HepG2 (cell line): ENCODE measurements around the gene METTL16. TPM values are rescaled to one million over a fixed set of nuclear protein-coding genes. Genes with fewer than 3 reads are reported as not detected.

Experiments used
- AFF4 ChIP-seq: sonication (generic); formaldehyde crosslinking; IDR thresholded peaks from 2 replicates; pipeline ENCODE4 v1.4.0; 2020; ENCODE audit warnings: missing genetic modification reagents
- CENPX ChIP-seq: sonication (generic); formaldehyde crosslinking; IDR thresholded peaks from 2 replicates; pipeline ENCODE4 v1.9.0; 2021; ENCODE audit warnings: mild to moderate bottlenecking, missing genetic modification reagents, moderate library complexity
- FOXO1 ChIP-seq: sonication (generic); formaldehyde crosslinking; IDR thresholded peaks from 2 replicates; pipeline ENCODE4 v1.4.0; 2020; ENCODE audit warnings: missing genetic modification reagents
- HNRNPK ChIP-seq: fragments of 200-400 bp; formaldehyde crosslinking; IDR thresholded peaks from 2 replicates; pipeline ENCODE4 v1.6.1; 2018; ENCODE audit warnings: low read length, low read depth, moderate library complexity, mild to moderate bottlenecking; ENCODE audit not compliant: poor library complexity, severe bottlenecking
- JUND ChIP-seq: sonication (generic); formaldehyde crosslinking; IDR thresholded peaks from 2 replicates; pipeline ENCODE4 v1.8.0; 2022; ENCODE audit warnings: mild to moderate bottlenecking, missing genetic modification reagents
- KLF9 ChIP-seq: IDR thresholded peaks from 2 replicates; pipeline ENCODE4 v1.6.1; 2016; ENCODE audit warnings: low read depth
- LBX2 ChIP-seq: sonication (generic); formaldehyde crosslinking; IDR thresholded peaks from 2 replicates; pipeline ENCODE4 v1.5.0; 2020; ENCODE audit warnings: missing genetic modification reagents, mild to moderate bottlenecking, borderline replicate concordance
- MXD1 ChIP-seq: sonication (generic); formaldehyde crosslinking; IDR thresholded peaks from 2 replicates; pipeline ENCODE4 v1.4.0; 2020; ENCODE audit warnings: mild to moderate bottlenecking, missing genetic modification reagents
- MXD4 ChIP-seq: IDR thresholded peaks from 2 replicates; pipeline ENCODE4 v1.6.1; 2016; ENCODE audit warnings: mild to moderate bottlenecking, missing biosample characterization, missing genetic modification reagents
- NFYC ChIP-seq: IDR thresholded peaks from 2 replicates; pipeline ENCODE4 v1.6.1; 2016; ENCODE audit warnings: missing genetic modification reagents, missing compliant biosample characterization
- NR1H2 ChIP-seq: sonication (generic); formaldehyde crosslinking; IDR thresholded peaks from 2 replicates; pipeline ENCODE4 v1.8.1; 2022; ENCODE audit warnings: low read depth, missing genetic modification reagents, borderline replicate concordance
- SMARCC2 ChIP-seq: fragments of 450-650 bp; IDR thresholded peaks from 2 replicates; pipeline ENCODE4 v1.6.1; 2017; ENCODE audit warnings: antibody characterized with exemption, mild to moderate bottlenecking
- SP140L ChIP-seq: sonication (generic); formaldehyde crosslinking; IDR thresholded peaks from 2 replicates; pipeline ENCODE4 v1.4.0; 2020; ENCODE audit warnings: missing genetic modification reagents, borderline replicate concordance
- TRAFD1 ChIP-seq: sonication (generic); formaldehyde crosslinking; IDR thresholded peaks from 2 replicates; pipeline ENCODE4 v1.5.1; 2020; ENCODE audit warnings: missing genetic modification reagents, mild to moderate bottlenecking, borderline replicate concordance
- ZBTB10 ChIP-seq: sonication (generic); formaldehyde crosslinking; IDR thresholded peaks from 2 replicates; pipeline ENCODE4 v1.4.0; 2020; ENCODE audit warnings: missing genetic modification reagents, borderline replicate concordance
- ZNF121 ChIP-seq: sonication (generic); formaldehyde crosslinking; IDR thresholded peaks from 2 replicates; pipeline ENCODE4 v1.5.0; 2020; ENCODE audit warnings: mild to moderate bottlenecking, missing genetic modification reagents
- ZNF143 ChIP-seq: sonication (generic); formaldehyde crosslinking; IDR thresholded peaks from 2 replicates; pipeline ENCODE4 v1.4.0; 2020; ENCODE audit warnings: missing genetic modification reagents
- ZNF556 ChIP-seq: sonication (generic); formaldehyde crosslinking; IDR thresholded peaks from 2 replicates; pipeline ENCODE4 v1.4.0; 2020; ENCODE audit warnings: mild to moderate bottlenecking, missing genetic modification reagents, borderline replicate concordance
- ZNF570 ChIP-seq: sonication (generic); formaldehyde crosslinking; IDR thresholded peaks from 2 replicates; pipeline ENCODE4 v1.4.0; 2020; ENCODE audit warnings: mild to moderate bottlenecking, missing genetic modification reagents, borderline replicate concordance
- ZNF598 ChIP-seq: sonication (generic); formaldehyde crosslinking; IDR thresholded peaks from 2 replicates; pipeline ENCODE4 v1.5.1; 2020; ENCODE audit warnings: mild to moderate bottlenecking, missing genetic modification reagents, borderline replicate concordance
- ZNF703 ChIP-seq: sonication (generic); formaldehyde crosslinking; IDR thresholded peaks from 2 replicates; pipeline ENCODE4 v1.5.1; 2020; ENCODE audit warnings: missing genetic modification reagents, mild to moderate bottlenecking, moderate library complexity, borderline replicate concordance
- ZNF777 ChIP-seq: sonication (generic); formaldehyde crosslinking; IDR thresholded peaks from 2 replicates; pipeline ENCODE4 v1.4.0; 2020; ENCODE audit warnings: missing genetic modification reagents
- polyA plus RNA-seq, 8 experiments: library from polyadenylated mRNA; depleted of rRNA in 3 of 8; stranded (reverse) in 7 of 8; unstranded in 1 of 8; fragments of >200 nt; fragmentation: Illumina TruSeq in 4 of 8; extraction: Trizol in 4 of 8; gene quantifications; 2 replicates each; pipeline versions ENCODE4 v1.2.1 to v1.2.3, GENCODE V29; 2011 to 2016; ENCODE audit warnings: low read depth in 4 of 8, missing spikeins in 1 of 8, mixed read lengths in 1 of 8; ENCODE audit not compliant: insufficient read depth in 1 of 8
- total RNA-seq, 5 experiments: library from RNA; depleted of rRNA; stranded (reverse); fragments of >200 nt; fragmentation: Illumina TruSeq; extraction: Trizol; gene quantifications; 2 replicates each; pipeline ENCODE4 v1.2.3, GENCODE V29; 2016; ENCODE audit warnings: low read depth in 1 of 5

The METTL16 gene
- total and polyA plus RNA-seq, 2 of the 13 experiments (the other 11 are each of a cell fraction or from before 2014, with no cell fraction given), result 11.6 to 18.5 TPM

GRCh38 chr17:2400877-2401425 is 110.7 kb downstream of the METTL16 start, which contains the start of gene MNT (continued):
- TF ChIP-seq ZBTB10 (CRISPR knock-in tag) (no peak), ZNF777 (CRISPR knock-in tag) (no peak), TRAFD1 (CRISPR knock-in tag) (no peak), JUND (no peak), ZNF570 (CRISPR knock-in tag) (no peak), ZNF143 (CRISPR knock-in tag) (no peak), AFF4 (CRISPR knock-in tag) (no peak; the same call in 1 of the 2 replicates), NR1H2 (CRISPR knock-in tag) (no peak), MXD1 (CRISPR knock-in tag) (0 out of 2 replicates have a peak, but pooled peaks have one; percentile 21), FOXO1 (0 out of 2 replicates have a peak, but pooled peaks have one; percentile 27), ZNF598 (CRISPR knock-in tag) (no peak), ZNF556 (CRISPR knock-in tag) (no peak), SP140L (CRISPR knock-in tag) (no peak), NFYC (no peak), ZNF121 (CRISPR knock-in tag) (no peak), KLF9 (CRISPR knock-in tag) (0 out of 2 replicates have a peak, but pooled peaks have one; percentile 8), SMARCC2 (no peak), MXD4 (CRISPR knock-in tag) (no peak), LBX2 (no peak), HNRNPK (peak; percentile 76), ZNF703 (CRISPR knock-in tag) (no peak), CENPX (CRISPR knock-in tag) (no peak)
